Endothelial cell of umbilical vein (primary cell): ENCODE measurements around the gene FLT1. TPM values are rescaled to one million over a fixed set of nuclear protein-coding genes. Genes with fewer than 3 reads are reported as not detected.
A peak's percentile ranks its signal among the peaks of the same experiment; 100 is the strongest.

Experiments used
- BruUV-seq: library from RNA; stranded (reverse); fragments of 400-500 nt; replicated peaks from 2 replicates; lab custom pipeline; 2021; lab: Mats Ljungman, UMichigan
- CTCF ChIA-PET: fragments of 300-600, 350-600 bp; sonication (Branson Sonifier 250); formaldehyde crosslinking; loops from one replicate; lab custom pipeline; 2021; ENCODE audit warnings: antibody characterized with exemption, inconsistent platforms; lab: Charles Lee
- POLR2A ChIA-PET: fragments of 300-600, 350-600 bp; sonication (Branson Sonifier 250); formaldehyde crosslinking; loops from one replicate; lab custom pipeline; 2021; ENCODE audit warnings: antibody characterized with exemption, inconsistent platforms; lab: Charles Lee
- DNase-seq: peaks from one replicate; pipeline ENCODE4 v3.0.0-alpha.2; 2011; ENCODE audit warnings: low read depth, low spot score
- FAIRE-seq: peaks from 2 replicates; lab custom pipeline; 2011; peaks lifted over from hg19 to GRCh38; lab: Jason Lieb, UNC
- H2AFZ ChIP-seq: 2 replicates; pipeline ENCODE4 v1.6.0; 2012; ENCODE audit warnings: low read depth, low read length, control low read depth, inconsistent platforms
- H3K27ac ChIP-seq: 2 replicates; pipeline ENCODE4 v1.5.1; 2011; ENCODE audit warnings: low read depth, mild to moderate bottlenecking, control low read depth, low read length, moderate library complexity; ENCODE audit not compliant: insufficient read depth
- H3K27me3 ChIP-seq, 2 experiments: 2 replicates each; pipeline versions ENCODE4 v1.6.0 to v1.6.1; 2011; ENCODE audit warnings: low read length in 2 of 2, mixed read lengths in 1 of 2; ENCODE audit not compliant: control insufficient read depth in 2 of 2, insufficient read depth in 2 of 2
- H3K36me3 ChIP-seq, 2 experiments: 2 replicates in 1 of 2; 3 replicates in 1 of 2; pipeline ENCODE4 v1.5.1; 2011; ENCODE audit warnings: low read length in 2 of 2, mild to moderate bottlenecking in 1 of 2, moderate library complexity in 1 of 2; ENCODE audit not compliant: control insufficient read depth in 2 of 2, insufficient read depth in 2 of 2; ENCODE audit errors: extremely low read depth in 1 of 2
- H3K4me1 ChIP-seq: 3 replicates; pipeline ENCODE4 v1.5.1; 2011; ENCODE audit warnings: mild to moderate bottlenecking, low read length; ENCODE audit not compliant: control insufficient read depth, insufficient read depth; ENCODE audit errors: extremely low read depth
- H3K4me2 ChIP-seq: 2 replicates; pipeline ENCODE4 v1.6.1; 2011; ENCODE audit warnings: low read length, control low read depth, mixed read lengths; ENCODE audit not compliant: insufficient read depth
- H3K4me3 ChIP-seq, 3 experiments: fragments of 200-600 bp in 1 of 3; sonication (generic), shearing (Covaris generic) in 1 of 3; replicated peaks in 1 of 3; 2 replicates each; pipeline ENCODE4 v1.5.1; 2011 to 2016; ENCODE audit warnings: control low read depth in 3 of 3, low read length in 3 of 3, mild to moderate bottlenecking in 2 of 3, inconsistent platforms in 1 of 3, low read depth in 1 of 3, moderate library complexity in 1 of 3; ENCODE audit not compliant: insufficient read depth in 1 of 3
- H3K79me2 ChIP-seq: 2 replicates; pipeline ENCODE4 v1.6.0; 2012; ENCODE audit warnings: low read length, inconsistent platforms; ENCODE audit not compliant: control insufficient read depth, insufficient read depth
- H3K9ac ChIP-seq: replicated peaks from 2 replicates; pipeline ENCODE3; 2011; ENCODE audit warnings: low read length, control low read depth; ENCODE audit not compliant: insufficient read depth; ENCODE audit errors: extremely low read depth
- H3K9me1 ChIP-seq: replicated peaks from 3 replicates; pipeline ENCODE4 v1.6.0; 2011; ENCODE audit warnings: mild to moderate bottlenecking, low read length; ENCODE audit not compliant: control insufficient read depth, insufficient read depth; ENCODE audit errors: extremely low read depth
- H3K9me3 ChIP-seq: replicated peaks from 2 replicates; pipeline ENCODE4 v1.5.1; 2012; ENCODE audit warnings: low read length, inconsistent platforms; ENCODE audit not compliant: control insufficient read depth, insufficient read depth
- H4K20me1 ChIP-seq: replicated peaks from 2 replicates; pipeline ENCODE3; 2011; ENCODE audit warnings: mild to moderate bottlenecking, low read length; ENCODE audit not compliant: control insufficient read depth, insufficient read depth; ENCODE audit errors: extremely low read depth
- EZH2 ChIP-seq: IDR thresholded peaks from 2 replicates; pipeline ENCODE4 v1.6.1; 2012; ENCODE audit warnings: borderline replicate concordance, low read depth, mild to moderate bottlenecking, moderate library complexity, low read length, inconsistent platforms; ENCODE audit not compliant: severe bottlenecking
- FOS ChIP-seq: IDR thresholded peaks from 2 replicates; pipeline ENCODE4 v1.6.1; 2011; ENCODE audit warnings: mild to moderate bottlenecking, low read length, moderate library complexity, borderline replicate concordance; ENCODE audit not compliant: insufficient read depth
- GATA2 ChIP-seq: IDR thresholded peaks from 2 replicates; pipeline ENCODE4 v1.7.0; 2011; ENCODE audit warnings: low read depth, mild to moderate bottlenecking, moderate library complexity, mixed read lengths, low read length; ENCODE audit not compliant: insufficient read length, insufficient read depth
- JUN ChIP-seq: IDR thresholded peaks from 2 replicates; pipeline ENCODE4 v1.6.1; 2011; ENCODE audit warnings: borderline replicate concordance, low read depth; ENCODE audit not compliant: insufficient read length, insufficient read depth
- MAX ChIP-seq: IDR thresholded peaks from 2 replicates; pipeline ENCODE4 v1.6.1; 2011; ENCODE audit not compliant: insufficient read depth, insufficient read length
- MYC ChIP-seq: IDR thresholded peaks from one replicate; pipeline ENCODE4 v1.6.1; 2011; ENCODE audit warnings: mild to moderate bottlenecking, low read depth, low read length
- POLR2A ChIP-seq: IDR thresholded peaks from 2 replicates; pipeline ENCODE4 v1.6.1; 2012; ENCODE audit warnings: low read depth, mild to moderate bottlenecking, control low read depth, low read length
- POLR2AphosphoS5 ChIP-seq: IDR thresholded peaks from 2 replicates; pipeline ENCODE4 v1.6.1; 2012; ENCODE audit warnings: low read depth, mild to moderate bottlenecking, control low read depth, low read length, moderate library complexity; ENCODE audit not compliant: insufficient read depth
- dilution Hi-C: fragments of 300-500 bp; cut with MboI; formaldehyde crosslinking; loops from one replicate; pipeline ENCODE4 v1.15.0; 2019; ENCODE audit warnings: low sequenced_read_pairs; ENCODE audit not compliant: extremely low pct_ligation_motif_present
- intact Hi-C: fragments of 100-400 bp; cut with micrococcal nuclease; formaldehyde crosslinking; loops from one replicate; pipeline ENCODE4 v1.10.0; 2022
- polyA plus RNA-seq, 4 experiments: library from polyadenylated mRNA; depleted of rRNA in 3 of 4; stranded (reverse) in 3 of 4; unstranded in 1 of 4; fragments of >200 nt; gene quantifications; 2 replicates each; pipeline versions ENCODE4 v1.2.1 to v1.2.3, GENCODE V29; 2011 to 2012; ENCODE audit warnings: missing spikeins in 1 of 4
- total RNA-seq: library from RNA; stranded (reverse); gene quantifications from 2 replicates; pipeline ENCODE4 v1.2.3, GENCODE V29; 2021
- TF ChIP-seq, protein P1 (sequence below), 2 donors: IDR thresholded peaks; 1 replicate in 1 of 2; 2 replicates in 1 of 2; pipeline ENCODE4 v1.5.1; 2011; ENCODE audit warnings: low read length in 2 of 2, mild to moderate bottlenecking in 2 of 2, moderate library complexity in 2 of 2, control low read depth in 1 of 2, inconsistent platforms in 1 of 2, low read depth in 1 of 2; ENCODE audit not compliant: insufficient read depth in 1 of 2; ENCODE audit errors: extremely low read depth in 1 of 2

The FLT1 gene
- total and polyA plus RNA-seq, 2 donors (not counting 3 experiments of a cell fraction or from before 2014, with no cell fraction given): 16.0 to 104 TPM

DNA sequence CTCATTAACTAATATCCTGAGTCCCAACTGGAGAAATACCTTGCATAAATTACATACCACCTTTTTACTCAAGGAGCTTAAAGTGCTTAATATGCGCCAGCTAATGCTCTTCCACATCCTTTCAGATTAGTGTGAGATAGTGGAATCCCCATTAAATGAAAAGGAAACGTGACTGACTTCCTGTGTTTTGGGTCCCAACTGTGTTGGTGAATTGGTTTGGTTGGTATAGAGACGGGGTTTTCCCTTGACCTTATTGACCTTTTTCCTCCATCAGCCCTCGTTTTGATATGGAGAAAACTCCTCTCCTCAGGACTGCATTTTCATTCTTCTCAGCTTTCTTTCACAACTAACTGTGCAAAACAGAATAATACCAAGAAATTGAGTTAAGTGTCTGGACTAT, 193.1 kb downstream of the FLT1 start:
- no peak for FAIRE-seq
- Histone ChIP-seq H4K20me1 (no peaks in the 10 kb centered on the region), H2AFZ (no peak overlapping the region), H3K4me1 (no peaks in the 10 kb centered on the region), H3K9me3 (no peaks in the 10 kb centered on the region), H3K36me3 (peaks cover 2 to 6% of the 10 kb centered on the region in 2 experiments), H3K27ac (no peak overlapping the region), H3K27me3 (no peaks in the 10 kb centered on the region), H3K79me2 (no peaks in the 10 kb centered on the region), H3K4me3 (no peak overlapping the region), H3K4me2 (no peak overlapping the region), H3K9ac (no peak overlapping the region), H3K9me1 (no peaks in the 10 kb centered on the region)
- CTCF ChIA-PET: no interaction called here
- intact Hi-C loops: no loop called here
- no peak for TF ChIP-seq EZH2
- peak; percentile 18 for TF ChIP-seq GATA2
- TF ChIP-seq FOS: no peak
- TF ChIP-seq POLR2A: no peak
- no peak for TF ChIP-seq MAX
- TF ChIP-seq MYC: no peak
- TF ChIP-seq, protein P1, sequence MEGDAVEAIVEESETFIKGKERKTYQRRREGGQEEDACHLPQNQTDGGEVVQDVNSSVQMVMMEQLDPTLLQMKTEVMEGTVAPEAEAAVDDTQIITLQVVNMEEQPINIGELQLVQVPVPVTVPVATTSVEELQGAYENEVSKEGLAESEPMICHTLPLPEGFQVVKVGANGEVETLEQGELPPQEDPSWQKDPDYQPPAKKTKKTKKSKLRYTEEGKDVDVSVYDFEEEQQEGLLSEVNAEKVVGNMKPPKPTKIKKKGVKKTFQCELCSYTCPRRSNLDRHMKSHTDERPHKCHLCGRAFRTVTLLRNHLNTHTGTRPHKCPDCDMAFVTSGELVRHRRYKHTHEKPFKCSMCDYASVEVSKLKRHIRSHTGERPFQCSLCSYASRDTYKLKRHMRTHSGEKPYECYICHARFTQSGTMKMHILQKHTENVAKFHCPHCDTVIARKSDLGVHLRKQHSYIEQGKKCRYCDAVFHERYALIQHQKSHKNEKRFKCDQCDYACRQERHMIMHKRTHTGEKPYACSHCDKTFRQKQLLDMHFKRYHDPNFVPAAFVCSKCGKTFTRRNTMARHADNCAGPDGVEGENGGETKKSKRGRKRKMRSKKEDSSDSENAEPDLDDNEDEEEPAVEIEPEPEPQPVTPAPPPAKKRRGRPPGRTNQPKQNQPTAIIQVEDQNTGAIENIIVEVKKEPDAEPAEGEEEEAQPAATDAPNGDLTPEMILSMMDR (IDR thresholded peaks at IDR 0.05; ENCODE audit: extremely low read depth in 1 of 2, insufficient read depth in 1 of 2, low read depth in 1 of 2, low read length in 2 of 2): no peak
- no peak for TF ChIP-seq JUN
- no peak for TF ChIP-seq POLR2AphosphoS5
- peak; percentile 47 for DNase-seq
- POLR2A ChIA-PET: no interaction called here
- no TSS peak for BruUV-seq
- dilution Hi-C loops: loop anchor here (25.0 kb wide), 1 partner anchor 185 kb away; the partner anchor contains the start of gene FLT1
